Hematopoietic multipotent progenitor cell treated with erythropoietin and hydrocortisone succinate and interleukin-3 and kit ligand, for 17 days (in vitro differentiated cells): ENCODE results near the gene UPF1.
"Not testable (repeated sequence)": the region's sequence is repeated elsewhere in the genome, so short reads cannot be mapped to it uniquely, and the experiment has no call there.

Experiments used
- DNase-seq: peaks from one replicate; pipeline ENCODE4 v3.0.0-alpha.2; 2015; ENCODE audit warnings: low spot score

The UPF1 gene

GRCh38 chr19:18799389-18799970 lies 32.3 kb upstream of the UPF1 start:
- DNase-seq: no peak

- no peak for DNase-seq
These were observed 31.7 kb upstream of the UPF1 start for GRCh38 chr19:18800079-18800478.

- DNase-seq: no peak
These were observed 31.1 kb upstream of the UPF1 start for GRCh38 chr19:18800636-18801035.

GRCh38 chr19:18802354-18802753 lies 29.4 kb upstream of the UPF1 start:
- no peak for DNase-seq

DNA sequence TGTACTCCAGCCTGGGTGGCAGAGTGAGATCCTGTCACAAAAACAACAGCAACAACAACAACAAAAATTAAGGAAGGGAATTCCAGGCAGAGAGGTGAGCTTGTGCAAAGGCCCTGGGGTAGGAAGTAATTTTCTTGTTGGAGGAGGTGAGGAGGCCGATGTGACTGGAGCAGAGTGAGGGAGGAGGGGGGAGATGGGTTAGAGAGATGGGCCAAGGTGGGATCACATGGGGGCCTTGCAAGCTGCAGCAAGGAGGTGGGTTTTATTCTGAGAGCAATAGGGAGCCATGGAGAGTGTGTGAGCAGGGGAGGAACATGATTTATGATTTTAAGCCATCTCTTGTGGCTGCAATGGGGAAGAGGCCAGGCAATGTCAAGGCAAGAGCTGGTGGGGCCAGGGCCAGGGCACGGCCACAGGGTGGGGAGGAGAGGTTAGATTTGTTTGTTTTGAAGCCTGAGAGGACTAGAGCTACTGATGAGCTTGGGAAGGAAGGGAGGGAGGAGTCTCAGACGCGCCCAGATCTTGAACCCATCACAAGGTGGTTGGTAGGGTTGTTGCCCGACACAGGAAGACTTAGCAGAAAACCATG lies 28.1 kb upstream of the UPF1 start:
- DNase-seq: no peak

- DNase-seq: no peak
These were observed 27.6 kb upstream of the UPF1 start for GRCh38 chr19:18804139-18804601.

DNA sequence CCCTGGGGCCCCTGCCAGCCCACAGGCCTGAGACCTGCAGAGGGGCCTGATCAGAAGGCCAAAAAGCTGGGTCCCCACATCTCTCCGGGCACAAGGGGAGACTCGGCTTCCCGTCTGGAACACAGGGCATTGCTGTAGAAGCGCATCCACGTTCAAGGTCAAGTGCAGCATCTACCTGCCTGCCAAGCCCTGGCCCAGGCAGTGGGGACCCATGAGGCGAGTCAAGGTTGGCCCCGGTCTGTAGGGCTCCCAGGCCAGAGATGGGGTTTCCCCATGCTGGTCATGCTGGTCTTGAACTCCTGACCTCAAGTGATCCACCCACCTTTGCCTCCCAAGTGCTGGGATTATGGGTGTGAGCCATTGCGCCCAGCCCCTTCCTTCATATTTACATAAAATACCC lies 27.1 kb upstream of the UPF1 start:
- DNase-seq: no peak

GRCh38 chr19:18807861-18808331 lies 23.9 kb upstream of the UPF1 start:
- no peak for DNase-seq

DNA sequence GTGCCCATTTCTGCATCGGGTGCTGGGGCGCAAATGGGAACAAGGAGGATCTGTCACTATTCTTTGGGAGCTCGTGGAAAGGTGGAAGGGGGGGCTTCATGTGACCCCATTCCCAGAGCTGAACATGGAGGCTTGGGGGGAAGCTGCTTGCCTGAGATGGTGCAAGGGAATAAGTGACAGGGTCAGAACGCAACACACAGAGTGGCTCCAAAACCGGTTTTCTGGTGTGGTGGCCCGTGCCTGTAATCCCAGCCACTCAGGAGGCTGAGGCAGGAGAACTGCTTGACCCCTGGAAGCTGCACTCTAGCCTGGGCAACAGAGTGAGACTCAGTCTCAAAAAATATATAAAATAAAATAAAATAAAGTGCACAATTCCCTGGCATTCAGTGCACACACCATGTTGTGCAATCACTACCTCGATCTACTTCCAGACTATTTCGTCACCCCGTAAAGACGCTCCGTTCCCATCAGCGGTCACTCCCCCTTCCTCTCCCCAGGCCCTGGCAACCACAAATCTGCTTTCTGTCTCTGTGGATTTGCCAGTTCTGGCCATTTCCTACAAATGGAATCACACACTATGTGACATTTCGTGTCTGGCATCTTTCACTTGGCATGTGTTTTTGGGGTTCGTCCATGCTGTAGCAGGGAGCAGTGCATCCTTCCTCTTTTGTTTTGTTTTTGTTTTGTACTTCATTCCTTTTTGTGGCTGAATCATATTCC lies 22.4 kb upstream of the UPF1 start:
- DNase-seq: no peak

DNA sequence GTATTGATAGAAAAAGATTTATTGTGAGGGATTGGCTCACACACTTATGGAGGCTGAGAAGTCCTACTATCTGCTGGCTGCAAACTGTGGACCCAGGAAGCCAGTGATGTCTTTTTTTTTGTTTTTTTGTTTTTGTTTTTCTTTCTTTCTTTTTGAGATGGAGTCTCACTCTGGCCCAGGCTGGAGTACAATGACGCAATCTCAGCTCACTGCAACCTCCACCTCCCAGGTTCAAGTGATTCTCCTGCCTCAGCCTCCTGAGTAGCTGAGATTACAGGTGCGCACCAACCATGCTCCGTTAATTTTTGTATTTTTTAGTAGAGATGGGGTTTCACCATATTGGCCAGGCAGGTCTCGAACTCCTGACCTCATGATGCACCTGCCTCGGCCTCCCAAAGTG lies 20.1 kb upstream of the UPF1 start:
- DNase-seq: not testable (repeated sequence)

DNA sequence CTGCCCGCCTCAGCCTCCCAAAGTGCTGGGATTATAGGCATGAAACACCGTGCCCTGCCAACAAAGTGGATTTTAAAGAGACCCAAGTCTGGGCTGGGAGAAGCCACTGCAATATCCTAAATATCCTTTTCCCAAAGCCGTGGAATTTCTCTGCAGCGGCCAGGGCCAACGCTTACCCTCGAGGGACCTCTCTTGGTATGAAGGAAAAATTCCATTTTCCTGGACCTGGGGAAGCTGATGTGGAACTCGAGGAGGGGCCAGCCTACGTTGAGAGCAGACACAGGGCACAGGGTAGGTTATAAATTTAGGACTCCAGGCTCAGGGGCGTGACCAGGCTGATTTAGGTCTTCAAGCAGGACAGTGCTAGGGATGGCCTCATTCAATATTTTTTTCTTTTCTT lies 17.7 kb upstream of the UPF1 start:
- no peak for DNase-seq

- DNase-seq: no peak
These were observed 16.1 kb upstream of the UPF1 start for GRCh38 chr19:18815673-18816072.

- not testable (repeated sequence) for DNase-seq
These were observed 15.1 kb upstream of the UPF1 start for GRCh38 chr19:18816645-18817044.

DNA sequence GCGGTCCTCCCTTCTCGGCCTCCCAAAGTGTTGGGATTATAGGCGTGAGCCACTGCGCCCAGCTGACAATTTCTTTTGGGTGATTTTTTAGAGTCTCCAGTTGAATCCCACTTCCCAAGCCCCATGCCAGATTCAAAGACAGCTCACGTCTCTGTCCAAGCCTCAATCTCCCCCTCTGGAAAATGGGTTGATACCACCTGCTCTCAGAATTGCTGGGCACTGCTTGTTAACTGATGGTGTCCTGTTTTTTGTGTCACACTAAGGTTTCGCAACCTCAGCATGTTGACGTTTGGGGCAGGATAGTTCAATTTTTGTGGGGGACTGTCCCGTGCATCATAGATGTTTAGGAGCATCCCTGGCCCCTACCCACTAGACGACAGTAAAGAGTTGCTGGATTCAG lies 14.2 kb upstream of the UPF1 start:
- DNase-seq: no peak

DNA sequence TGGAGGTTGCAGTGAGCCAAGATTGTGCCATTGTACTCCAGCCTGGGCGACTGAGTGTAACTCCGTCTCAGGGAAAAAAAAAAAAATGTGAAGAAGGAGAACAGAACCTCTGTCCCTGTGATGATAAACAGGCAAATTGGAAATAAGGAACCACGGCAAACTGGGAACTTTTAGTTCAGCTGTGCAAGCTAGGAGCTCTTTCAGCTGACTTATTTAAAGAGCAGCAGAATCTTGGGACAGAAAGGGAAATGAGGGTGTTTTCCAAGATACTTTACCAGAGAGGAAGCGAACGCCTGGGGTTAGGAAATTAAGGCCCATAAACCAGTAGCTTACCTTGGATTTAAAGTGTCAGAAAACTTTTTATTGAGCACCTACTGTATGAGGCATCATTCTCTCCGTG lies 3.0 kb upstream of the UPF1 start:
- no peak for DNase-seq

- no peak for DNase-seq
These were observed 1.3 kb upstream of the UPF1 start for GRCh38 chr19:18830488-18830887.

- peak; percentile 48 for DNase-seq
These were observed 764 bp downstream of the UPF1 start for GRCh38 chr19:18832306-18833140.

DNA sequence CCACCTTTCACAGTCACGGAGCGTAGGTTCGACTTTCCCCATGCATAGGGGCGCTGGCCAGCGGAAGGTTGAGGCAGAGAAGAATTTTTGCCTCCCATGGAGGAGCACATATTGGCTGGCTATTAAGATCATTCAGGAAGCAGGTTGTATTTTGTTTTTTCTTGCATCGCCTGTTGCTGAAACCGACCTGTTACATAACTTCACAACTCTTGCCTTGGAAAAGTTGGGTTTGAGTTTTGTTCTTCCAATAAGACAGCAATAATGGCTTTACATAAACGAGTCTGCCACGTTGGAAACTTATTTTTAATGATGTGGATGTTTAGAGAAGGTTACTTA lies 1.4 kb downstream of the UPF1 start:
- DNase-seq: peak; percentile 8

GRCh38 chr19:18833849-18834643 lies 2.3 kb downstream of the UPF1 start:
- DNase-seq: peak; percentile 15

DNA sequence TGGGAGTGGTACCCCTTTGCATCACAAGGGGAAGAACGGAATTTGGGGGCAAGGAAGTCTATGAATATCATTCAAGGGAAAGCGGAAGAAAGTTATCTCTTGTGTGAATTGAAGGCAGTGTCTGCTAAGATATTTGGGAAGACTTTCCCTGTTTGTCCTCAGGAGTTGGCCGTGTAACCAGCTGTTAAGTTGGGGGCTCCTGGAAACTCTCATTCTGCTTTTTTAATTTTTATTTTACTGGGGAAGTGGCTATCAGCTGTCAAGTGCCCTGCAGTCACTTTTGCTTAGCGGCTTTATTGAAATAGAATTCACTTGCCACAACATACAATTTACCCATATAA lies 2.9 kb downstream of the UPF1 start:
- no peak for DNase-seq

DNA sequence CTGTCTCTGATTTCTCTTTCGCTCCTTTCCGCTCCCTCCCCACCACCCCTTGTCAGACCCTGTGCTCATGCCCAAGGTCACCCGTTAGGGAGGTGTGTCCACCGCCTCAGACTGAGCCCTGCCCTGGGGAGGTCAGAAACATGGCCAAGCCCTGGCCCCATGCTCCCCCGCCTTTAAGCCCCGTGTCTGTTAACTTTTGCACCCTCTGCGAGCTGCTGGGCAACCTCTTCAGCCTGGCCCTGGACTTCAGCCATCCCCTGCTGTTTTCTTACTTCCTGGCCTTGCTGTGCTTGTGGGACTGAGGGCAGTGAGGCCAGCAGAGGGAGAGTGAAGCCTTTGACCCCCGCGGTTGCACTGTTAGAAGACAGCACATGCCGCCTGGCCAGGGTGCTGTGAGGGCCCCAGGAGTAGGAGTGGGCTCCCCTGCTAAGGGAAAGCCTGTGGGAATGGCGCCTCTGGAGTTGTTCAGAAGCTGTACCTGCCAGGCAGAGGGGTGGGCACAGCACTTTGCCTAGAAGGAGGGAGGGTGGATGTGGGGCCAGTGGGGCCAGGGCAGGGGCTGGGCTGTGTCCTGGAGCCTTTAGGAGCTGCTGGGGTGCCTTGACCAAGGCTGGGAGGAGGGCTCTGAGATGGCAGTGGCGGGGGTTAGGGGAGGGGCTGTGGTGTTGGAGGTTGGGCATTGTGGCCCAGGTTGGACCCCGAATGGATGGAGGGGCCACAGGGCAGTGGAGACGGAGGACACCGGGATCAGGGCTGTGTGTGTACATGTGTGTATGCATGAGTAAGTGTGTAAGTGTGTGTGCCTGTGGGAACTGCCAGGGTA lies 7.9 kb downstream of the UPF1 start:
- no peak for DNase-seq
